Measurements from ENCODE around the gene FYB2. TPM values are rescaled to one million over a fixed set of nuclear protein-coding genes. Genes with fewer than 3 reads are reported as not detected.

Gene FYB2
- total RNA-seq, 4 donors from 2014 or later, result not detected

- no peaks in the 10 kb centered on the region for H3K27me3 ChIP-seq
- no peak for TF ChIP-seq EP300 (IDR thresholded peaks at IDR 0.05)
- TF ChIP-seq CTCF (IDR thresholded peaks at IDR 0.05), result no peak
- H3K4me3 ChIP-seq, result no peak overlapping the region
- no peaks in the 10 kb centered on the region for H3K4me1 ChIP-seq
- intact Hi-C loops (cut with DNase I), result no loop called here
- WGBS, result 82% methylated on average over 3 of the region's 3 CpGs
- no peaks in the 10 kb centered on the region for H3K36me3 ChIP-seq
- no peak for DNase-seq (ENCODE audit: extremely low spot score)
- H3K27ac ChIP-seq (replicated peaks in 1 of 4), result no peak overlapping the region
- H3K9me3 ChIP-seq, result no peaks in the 10 kb centered on the region
Observed at GRCh38 chr1:56863265-56863992, 44.2 kb upstream of the FYB2 start.

- no peak overlapping the region for H3K4me3 ChIP-seq
- no peaks in the 10 kb centered on the region for H3K9me3 ChIP-seq
- H3K36me3 ChIP-seq, result no peaks in the 10 kb centered on the region
- no peaks in the 10 kb centered on the region for H3K27me3 ChIP-seq
- no peak for DNase-seq (ENCODE audit: extremely low spot score)
- TF ChIP-seq POLR2AphosphoS5 (IDR thresholded peaks at IDR 0.05) (no peak), EP300 (IDR thresholded peaks at IDR 0.05) (no peak), POLR2A (IDR thresholded peaks at IDR 0.05; ENCODE audit: low read depth) (no peak), CTCF (IDR thresholded peaks at IDR 0.05) (no peak)
- intact Hi-C loops (cut with DNase I), result no loop called here
- H3K4me1 ChIP-seq, result no peaks in the 10 kb centered on the region
- H3K27ac ChIP-seq (replicated peaks in 1 of 4), result no peak overlapping the region
Observed at GRCh38 chr1:56859287-56859686, 40.1 kb upstream of the FYB2 start.

DNA sequence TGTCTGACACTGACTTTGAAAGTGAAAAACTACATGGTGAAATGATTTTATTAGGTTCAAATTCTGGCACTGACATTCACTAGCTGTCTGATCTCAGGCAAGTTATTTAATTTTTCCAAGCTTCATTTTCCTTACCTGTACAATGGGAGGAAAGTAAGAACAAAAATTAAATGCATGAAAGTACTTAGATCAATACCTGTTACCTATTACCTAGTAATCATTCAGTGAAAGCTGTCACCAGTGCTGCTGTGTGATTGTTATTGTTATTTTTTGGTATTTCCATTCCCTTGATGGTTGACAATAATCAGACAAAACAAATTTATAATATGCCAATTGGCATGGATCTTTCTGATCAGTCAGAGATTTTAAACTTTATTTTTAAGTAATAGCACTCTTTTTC lies 37.0 kb upstream of the FYB2 start:
- H3K4me3 ChIP-seq, result no peak overlapping the region
- DNase-seq (ENCODE audit: extremely low spot score), result no peak
- H3K27me3 ChIP-seq, result no peaks in the 10 kb centered on the region
- H3K36me3 ChIP-seq, result no peaks in the 10 kb centered on the region
- intact Hi-C loops (cut with DNase I), result no loop called here
- TF ChIP-seq POLR2AphosphoS5 (IDR thresholded peaks at IDR 0.05), result no peak
- no peak for TF ChIP-seq POLR2A (IDR thresholded peaks at IDR 0.05; ENCODE audit: low read depth)
- TF ChIP-seq CTCF (IDR thresholded peaks at IDR 0.05), result no peak
- no peaks in the 10 kb centered on the region for H3K4me1 ChIP-seq
- no peak overlapping the region for H3K27ac ChIP-seq (replicated peaks in 1 of 4)
- no peaks in the 10 kb centered on the region for H3K9me3 ChIP-seq

GRCh38 chr1:56855190-56855589 lies 36.0 kb upstream of the FYB2 start:
- Histone ChIP-seq H3K9me3 (no peaks in the 10 kb centered on the region), H3K27me3 (no peaks in the 10 kb centered on the region), H3K27ac (replicated peaks in 1 of 4) (no peak overlapping the region), H3K36me3 (no peaks in the 10 kb centered on the region), H3K4me3 (no peak overlapping the region), H3K4me1 (no peaks in the 10 kb centered on the region)
- 79% methylated on average over 1 of the region's 1 CpG for WGBS
- intact Hi-C loops (cut with DNase I), result no loop called here
- DNase-seq (ENCODE audit: extremely low spot score), result no peak
- TF ChIP-seq POLR2A (IDR thresholded peaks at IDR 0.05; ENCODE audit: low read depth), result no peak
- TF ChIP-seq POLR2AphosphoS5 (IDR thresholded peaks at IDR 0.05), result no peak
- no peak for TF ChIP-seq CTCF (IDR thresholded peaks at IDR 0.05)
- no peak for TF ChIP-seq EP300 (IDR thresholded peaks at IDR 0.05)

DNA sequence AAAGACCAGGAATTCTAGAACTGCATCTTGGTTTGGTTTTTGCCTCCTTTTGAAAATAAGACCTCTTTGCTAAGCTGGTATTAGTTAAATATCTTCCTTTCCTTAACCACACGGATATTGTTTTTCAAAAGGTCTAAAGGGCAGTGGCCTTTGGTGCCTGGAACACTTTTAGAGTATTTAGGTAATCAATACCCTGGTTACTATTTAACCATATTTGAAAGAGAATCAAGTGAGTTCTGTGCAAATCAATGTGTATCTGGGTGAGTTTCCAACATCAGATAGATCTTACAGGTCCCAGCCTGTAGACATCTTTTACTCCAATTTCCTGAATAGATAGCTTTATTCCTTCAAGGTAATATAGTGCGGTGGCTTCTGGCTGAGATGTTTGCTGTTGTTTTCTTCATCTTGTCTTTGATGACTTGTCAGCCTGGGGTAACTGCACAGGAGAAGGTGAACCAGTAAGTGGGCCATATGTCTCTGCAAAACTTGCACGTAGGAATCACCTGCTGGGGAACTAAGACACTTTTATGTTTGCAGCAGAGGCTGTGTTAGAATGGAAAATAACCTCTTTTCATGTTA lies 35.4 kb upstream of the FYB2 start, which contains the start of gene C8A:
TSS of gene C8A (plus strand) at position 277 of the 579 bp plus-strand sequence. CDS start at position 382, 105 bp downstream.
- no peak within 1 kb of the TSS for H3K27ac ChIP-seq (replicated peaks in 1 of 4)
- no peaks in the 10 kb centered on the region for H3K4me1 ChIP-seq
- H3K27me3 ChIP-seq, result no peaks in the 10 kb centered on the region
- H3K36me3 ChIP-seq, result no peaks in the 10 kb centered on the region
- intact Hi-C loops (cut with DNase I), result no loop called here
- no peak within 1 kb of the TSS for H3K4me3 ChIP-seq
- TF ChIP-seq CTCF (IDR thresholded peaks at IDR 0.05) (no peak), POLR2AphosphoS5 (IDR thresholded peaks at IDR 0.05) (no peak), POLR2A (IDR thresholded peaks at IDR 0.05; ENCODE audit: low read depth) (no peak), EP300 (IDR thresholded peaks at IDR 0.05) (no peak)
- peak; percentile 79 for DNase-seq (ENCODE audit: extremely low spot score)
- no peaks in the 10 kb centered on the region for H3K9me3 ChIP-seq
- WGBS, result 75% methylated on average over 3 of the region's 3 CpGs

Data from esophagus muscularis mucosa (tissue), 4 donors.